Motor neuron (in vitro differentiated cells): ENCODE results near the gene MAGI2. TPM values are rescaled to one million over a fixed set of nuclear protein-coding genes. Genes with fewer than 3 reads are reported as not detected.

Experiments used
- ATAC-seq, 8 experiments: fragments of 200-7000 bp; cut with Tn5 transposase; replicated peaks in 6 of 8; 2 replicates each; pipeline ENCODE4 v1.8.0; 2021; ENCODE audit warnings: mild to moderate bottlenecking in 8 of 8, moderate library complexity in 8 of 8
- H3K27ac ChIP-seq, 2 donors: fragments of 250-450 bp; sonication (Bioruptor Pico); 2 replicates each; pipeline ENCODE4 v1.9.0; 2021; ENCODE audit warnings: antibody characterized with exemption in 2 of 2, mild to moderate bottlenecking in 2 of 2, moderate library complexity in 1 of 2
- H3K4me1 ChIP-seq, 2 donors: fragments of 250-450 bp; sonication (Bioruptor Pico); replicated peaks in 1 of 2; 2 replicates each; pipeline ENCODE4 v1.6.1; 2021; ENCODE audit warnings: antibody characterized with exemption in 2 of 2, mild to moderate bottlenecking in 2 of 2, moderate library complexity in 1 of 2
- H3K4me3 ChIP-seq, 5 donors: fragments of 250-450 bp; sonication (Bioruptor Pico); 2 replicates each; pipeline ENCODE4 v1.9.0; 2021; ENCODE audit warnings: antibody characterized with exemption in 5 of 5, mild to moderate bottlenecking in 5 of 5, moderate library complexity in 4 of 5
- WGBS, 10 experiments: fragments of 450-650 bp; shearing (Covaris generic); methylation state at CpG; one replicate each; pipeline ENCODE4 v1.0.0; 2022; 5-methylcytosine and 5-hydroxymethylcytosine counted together
- in situ Hi-C, 9 experiments: fragments of 400-800 bp; cut with MboI; loops; one replicate each; pipeline ENCODE4 v1.15.0; 2021; ENCODE audit warnings: low sequenced_read_pairs in 9 of 9, low pct_unique_long_range_greater_than_20kb in 2 of 9; ENCODE audit not compliant: unreplicated experiment in 9 of 9
- total RNA-seq, 8 experiments: library from RNA; unstranded; fragments of 300-600 nt; gene quantifications; 2 replicates each; pipeline versions ENCODE4 v1.2.3 to v1.2.4, GENCODE V29; 2022

MAGI2 gene
- total RNA-seq, 8 experiments from 2014 or later = 8.8 to 81.9 (median 28.2) TPM

- Histone ChIP-seq H3K4me1 (no peaks in the 10 kb centered on the region), H3K27ac (no peak overlapping the region), H3K4me3 (no peak overlapping the region)
- ATAC-seq = no peak
- 0 to 94% (median 85%) methylated on average over 1 to 4 of the region's 4 CpGs for WGBS, 10 experiments
- in situ Hi-C loops = no loop called here
Measured at GRCh38 chr7:78751253-78751652, 702.2 kb downstream of the MAGI2 start.

GRCh38 chr7:78749052-78749746 is 704.3 kb downstream of the MAGI2 start:
- 47 to 93% (median 65%) methylated on average over 1 to 5 of the region's 5 CpGs; no CpG with 5 or more reads in 1 of the 10 experiments for WGBS, 10 experiments
- H3K4me3 ChIP-seq = no peak overlapping the region
- no peaks in the 10 kb centered on the region for H3K4me1 ChIP-seq
- no peak for ATAC-seq
- in situ Hi-C loops = no loop called here
- H3K27ac ChIP-seq = no peak overlapping the region

- no peak overlapping the region for H3K27ac ChIP-seq
- no peaks in the 10 kb centered on the region for H3K4me1 ChIP-seq
- in situ Hi-C loops = no loop called here
- no peak overlapping the region for H3K4me3 ChIP-seq
- no peak for ATAC-seq
- WGBS, 10 experiments = 56 to 100% (median 61%) methylated on average over 1 to 3 of the region's 3 CpGs; no CpG with 5 or more reads in 4 of the 10 experiments
Measured at GRCh38 chr7:78747592-78747991, 705.9 kb downstream of the MAGI2 start.

GRCh38 chr7:78746301-78746700 is 707.2 kb downstream of the MAGI2 start:
- WGBS, 10 experiments = 18 to 100% (median 81%) methylated on average over 1 to 2 of the region's 2 CpGs; no CpG with 5 or more reads in 2 of the 10 experiments
- Histone ChIP-seq H3K27ac (no peak overlapping the region), H3K4me1 (no peaks in the 10 kb centered on the region), H3K4me3 (no peak overlapping the region)
- peak in 2 of 8 experiments; percentile 38 to 91 for ATAC-seq
- in situ Hi-C loops = no loop called here

GRCh38 chr7:78742694-78743093 is 710.8 kb downstream of the MAGI2 start:
- in situ Hi-C loops = no loop called here
- no peaks in the 10 kb centered on the region for H3K4me1 ChIP-seq
- no peak for ATAC-seq
- 0 to 100% (median 67%) methylated on average over 1 of the region's 1 CpG; no CpG with 5 or more reads in 5 of the 10 experiments for WGBS, 10 experiments
- H3K27ac ChIP-seq = no peak overlapping the region
- no peak overlapping the region for H3K4me3 ChIP-seq

- no peak overlapping the region for H3K4me3 ChIP-seq
- in situ Hi-C loops = no loop called here
- no peak overlapping the region for H3K27ac ChIP-seq
- no peak for ATAC-seq
- 0 to 83% (median 43%) methylated on average over 1 of the region's 1 CpG; no CpG with 5 or more reads in 3 of the 10 experiments for WGBS, 10 experiments
- H3K4me1 ChIP-seq = no peaks in the 10 kb centered on the region
Measured at GRCh38 chr7:78736548-78736947, 716.9 kb downstream of the MAGI2 start.

GRCh38 chr7:78734626-78735025 is 718.8 kb downstream of the MAGI2 start:
- Histone ChIP-seq H3K4me3 (no peak overlapping the region), H3K27ac (no peak overlapping the region), H3K4me1 (no peaks in the 10 kb centered on the region)
- WGBS, 10 experiments = 73 to 100% (median 92%) methylated on average over 1 to 6 of the region's 6 CpGs; no CpG with 5 or more reads in 1 of the 10 experiments
- in situ Hi-C loops = no loop called here
- ATAC-seq = no peak

GRCh38 chr7:78720066-78720465 is 733.4 kb downstream of the MAGI2 start:
- H3K4me3 ChIP-seq = no peak overlapping the region
- no peak for ATAC-seq
- peaks cover 0 to 23% of the 10 kb centered on the region in 2 donors for H3K4me1 ChIP-seq
- H3K27ac ChIP-seq = no peak overlapping the region
- in situ Hi-C loops = no loop called here

GRCh38 chr7:78718212-78718611 is 735.3 kb downstream of the MAGI2 start:
- peaks cover 10 to 41% of the 10 kb centered on the region in 2 donors for H3K4me1 ChIP-seq
- ATAC-seq = no peak
- H3K27ac ChIP-seq = no peak overlapping the region
- WGBS, 10 experiments = 40 to 100% (median 69%) methylated on average over 1 to 2 of the region's 5 CpGs; no CpG with 5 or more reads in 4 of the 10 experiments
- in situ Hi-C loops = no loop called here
- no peak overlapping the region for H3K4me3 ChIP-seq

- 60 to 100% (median 80%) methylated on average over 1 to 9 of the region's 10 CpGs; no CpG with 5 or more reads in 1 of the 10 experiments for WGBS, 10 experiments
- Histone ChIP-seq H3K4me3 (no peak overlapping the region), H3K27ac (no peak overlapping the region), H3K4me1 (peaks cover 10 to 45% of the 10 kb centered on the region in 2 donors)
- in situ Hi-C loops = no loop called here
- ATAC-seq = no peak
Measured at GRCh38 chr7:78716876-78717275, 736.6 kb downstream of the MAGI2 start.

- Histone ChIP-seq H3K4me3 (no peak overlapping the region), H3K4me1 (peaks cover 10 to 29% of the 10 kb centered on the region in 2 donors), H3K27ac (peak overlapping the region in 1 of 2 donors; percentile 56)
- ATAC-seq = peak in 7 of 8 experiments; percentile 20 to 91 (median 65)
- 0 to 67% (median 38%) methylated on average over 1 to 3 of the region's 4 CpGs; no CpG with 5 or more reads in 3 of the 10 experiments for WGBS, 10 experiments
- in situ Hi-C loops = no loop called here
Measured at GRCh38 chr7:78714356-78714755, 739.1 kb downstream of the MAGI2 start.

- Histone ChIP-seq H3K4me1 (peaks cover 10 to 25% of the 10 kb centered on the region in 2 donors), H3K4me3 (no peak overlapping the region), H3K27ac (no peak overlapping the region)
- ATAC-seq = no peak
- in situ Hi-C loops = no loop called here
- 44 to 100% (median 86%) methylated on average over 1 to 3 of the region's 3 CpGs; no CpG with 5 or more reads in 1 of the 10 experiments for WGBS, 10 experiments
Measured at GRCh38 chr7:78712111-78712510, 741.4 kb downstream of the MAGI2 start.

GRCh38 chr7:78709658-78710057 is 743.8 kb downstream of the MAGI2 start:
- no peak overlapping the region for H3K27ac ChIP-seq
- peaks cover 7 to 18% of the 10 kb centered on the region in 2 donors for H3K4me1 ChIP-seq
- no peak overlapping the region for H3K4me3 ChIP-seq
- WGBS, 10 experiments = 89 to 100% (median 100%) methylated on average over 1 of the region's 1 CpG; no CpG with 5 or more reads in 4 of the 10 experiments
- in situ Hi-C loops = no loop called here
- ATAC-seq = peak in 1 of 8 experiments; percentile 59

- Histone ChIP-seq H3K27ac (no peak overlapping the region), H3K4me1 (no peaks in the 10 kb centered on the region), H3K4me3 (no peak overlapping the region)
- in situ Hi-C loops = no loop called here
- ATAC-seq = no peak
- WGBS, 10 experiments = 88 to 100% (median 92%) methylated on average over 1 to 3 of the region's 3 CpGs
Measured at GRCh38 chr7:78704504-78704903, 749.0 kb downstream of the MAGI2 start.
